DOHH2 (cell line): ENCODE data around the gene KRT20.

Source experiments
- EZH2phosphoT487 ChIP-seq: fragments of 200-600 bp; sonication (generic); IDR thresholded peaks from 2 replicates; pipeline ENCODE4 v1.6.1; 2017; ENCODE audit warnings: borderline replicate concordance, mild to moderate bottlenecking, antibody characterized with exemption, low read length, moderate library complexity, mixed read lengths
- TF ChIP-seq, protein P1 (sequence below): fragments of 200-600 bp; sonication (generic); IDR thresholded peaks from one replicate; pipeline ENCODE4 v1.5.1; 2014; ENCODE audit warnings: antibody characterized with exemption, mild to moderate bottlenecking, low read depth, low read length; ENCODE audit not compliant: poor library complexity, severe bottlenecking

DNA sequence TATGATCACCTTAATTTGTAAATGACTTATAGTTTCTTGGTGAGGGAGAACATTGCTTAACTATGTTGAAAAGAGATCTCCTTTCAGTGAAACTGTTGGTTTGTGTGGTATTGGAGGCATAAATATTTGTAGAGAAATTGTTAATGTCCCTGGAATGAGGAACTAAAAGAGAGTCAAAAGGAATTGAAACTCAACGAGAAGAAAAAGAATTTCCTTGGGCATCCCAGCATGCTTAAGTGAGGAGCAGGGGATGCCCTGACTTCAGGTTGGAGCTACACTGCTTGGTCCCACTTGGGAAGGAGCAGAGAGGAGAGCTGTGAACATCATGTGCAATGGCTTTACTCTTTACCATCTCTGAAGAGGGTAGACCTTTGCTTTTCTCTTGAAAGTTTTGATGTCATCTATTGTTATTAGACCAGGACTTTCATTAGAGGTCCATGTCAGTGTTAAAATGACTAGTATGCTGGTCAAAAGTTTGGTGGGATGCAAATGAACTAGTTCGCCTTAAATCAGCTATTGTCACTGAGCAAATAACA lies 30.7 kb upstream of the KRT20 start:
- TF ChIP-seq, protein P1, sequence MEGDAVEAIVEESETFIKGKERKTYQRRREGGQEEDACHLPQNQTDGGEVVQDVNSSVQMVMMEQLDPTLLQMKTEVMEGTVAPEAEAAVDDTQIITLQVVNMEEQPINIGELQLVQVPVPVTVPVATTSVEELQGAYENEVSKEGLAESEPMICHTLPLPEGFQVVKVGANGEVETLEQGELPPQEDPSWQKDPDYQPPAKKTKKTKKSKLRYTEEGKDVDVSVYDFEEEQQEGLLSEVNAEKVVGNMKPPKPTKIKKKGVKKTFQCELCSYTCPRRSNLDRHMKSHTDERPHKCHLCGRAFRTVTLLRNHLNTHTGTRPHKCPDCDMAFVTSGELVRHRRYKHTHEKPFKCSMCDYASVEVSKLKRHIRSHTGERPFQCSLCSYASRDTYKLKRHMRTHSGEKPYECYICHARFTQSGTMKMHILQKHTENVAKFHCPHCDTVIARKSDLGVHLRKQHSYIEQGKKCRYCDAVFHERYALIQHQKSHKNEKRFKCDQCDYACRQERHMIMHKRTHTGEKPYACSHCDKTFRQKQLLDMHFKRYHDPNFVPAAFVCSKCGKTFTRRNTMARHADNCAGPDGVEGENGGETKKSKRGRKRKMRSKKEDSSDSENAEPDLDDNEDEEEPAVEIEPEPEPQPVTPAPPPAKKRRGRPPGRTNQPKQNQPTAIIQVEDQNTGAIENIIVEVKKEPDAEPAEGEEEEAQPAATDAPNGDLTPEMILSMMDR, result no peak
- no peak for TF ChIP-seq EZH2phosphoT487
